ENCODE measurements around the gene SDF4. TPM values are rescaled to one million over a fixed set of nuclear protein-coding genes. Genes with fewer than 3 reads are reported as not detected.
A peak's percentile ranks its signal among the peaks of the same experiment; 100 is the strongest.

Gene SDF4
- total and polyA plus RNA-seq, 2 experiments from 2014 or later = 45.0 to 62.6 TPM

DNA sequence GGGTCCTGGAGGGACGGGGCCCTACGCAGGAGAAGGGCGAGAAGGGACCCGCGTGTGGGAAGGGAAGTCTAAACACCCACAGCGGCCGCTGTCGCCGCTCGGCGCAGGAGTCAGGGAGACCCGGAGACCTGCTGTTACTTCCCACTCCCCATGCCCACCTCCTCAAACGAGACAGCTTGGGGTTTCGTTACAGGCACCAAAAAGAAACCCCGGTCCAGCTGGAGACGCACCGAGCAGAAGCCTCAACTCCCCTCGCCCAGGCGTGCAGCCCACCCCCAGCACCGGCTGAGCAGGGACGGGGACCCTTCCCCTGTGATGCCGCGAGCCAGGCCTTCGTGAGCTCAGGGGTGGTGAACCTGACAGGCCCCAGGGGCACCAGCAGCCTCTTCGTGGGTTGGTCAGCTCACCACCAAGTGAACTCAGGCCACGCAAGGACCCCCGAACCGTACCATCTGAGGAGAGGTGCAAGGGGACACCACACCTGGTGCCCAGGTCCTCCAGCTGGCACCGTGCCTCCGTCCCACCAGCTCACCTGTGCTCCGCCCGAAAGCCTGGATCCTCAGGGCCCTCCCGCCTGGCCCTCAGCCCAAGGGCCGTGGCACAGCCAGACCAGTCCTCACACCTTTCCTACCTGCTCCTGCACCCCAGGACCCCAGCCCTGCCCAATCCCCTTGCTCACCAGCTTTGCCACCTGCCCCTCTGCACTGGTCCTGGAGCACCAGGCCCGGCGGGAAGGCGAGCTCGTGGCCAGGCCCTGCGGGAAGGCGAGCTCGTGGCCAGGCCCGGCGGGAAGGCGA lies 5.0 kb downstream of the SDF4 start (continued):
- TF ChIP-seq, protein P1, sequence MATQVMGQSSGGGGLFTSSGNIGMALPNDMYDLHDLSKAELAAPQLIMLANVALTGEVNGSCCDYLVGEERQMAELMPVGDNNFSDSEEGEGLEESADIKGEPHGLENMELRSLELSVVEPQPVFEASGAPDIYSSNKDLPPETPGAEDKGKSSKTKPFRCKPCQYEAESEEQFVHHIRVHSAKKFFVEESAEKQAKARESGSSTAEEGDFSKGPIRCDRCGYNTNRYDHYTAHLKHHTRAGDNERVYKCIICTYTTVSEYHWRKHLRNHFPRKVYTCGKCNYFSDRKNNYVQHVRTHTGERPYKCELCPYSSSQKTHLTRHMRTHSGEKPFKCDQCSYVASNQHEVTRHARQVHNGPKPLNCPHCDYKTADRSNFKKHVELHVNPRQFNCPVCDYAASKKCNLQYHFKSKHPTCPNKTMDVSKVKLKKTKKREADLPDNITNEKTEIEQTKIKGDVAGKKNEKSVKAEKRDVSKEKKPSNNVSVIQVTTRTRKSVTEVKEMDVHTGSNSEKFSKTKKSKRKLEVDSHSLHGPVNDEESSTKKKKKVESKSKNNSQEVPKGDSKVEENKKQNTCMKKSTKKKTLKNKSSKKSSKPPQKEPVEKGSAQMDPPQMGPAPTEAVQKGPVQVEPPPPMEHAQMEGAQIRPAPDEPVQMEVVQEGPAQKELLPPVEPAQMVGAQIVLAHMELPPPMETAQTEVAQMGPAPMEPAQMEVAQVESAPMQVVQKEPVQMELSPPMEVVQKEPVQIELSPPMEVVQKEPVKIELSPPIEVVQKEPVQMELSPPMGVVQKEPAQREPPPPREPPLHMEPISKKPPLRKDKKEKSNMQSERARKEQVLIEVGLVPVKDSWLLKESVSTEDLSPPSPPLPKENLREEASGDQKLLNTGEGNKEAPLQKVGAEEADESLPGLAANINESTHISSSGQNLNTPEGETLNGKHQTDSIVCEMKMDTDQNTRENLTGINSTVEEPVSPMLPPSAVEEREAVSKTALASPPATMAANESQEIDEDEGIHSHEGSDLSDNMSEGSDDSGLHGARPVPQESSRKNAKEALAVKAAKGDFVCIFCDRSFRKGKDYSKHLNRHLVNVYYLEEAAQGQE (IDR thresholded peaks at IDR 0.05; ENCODE audit: unreplicated experiment) = no peak
- TF ChIP-seq, protein P2, sequence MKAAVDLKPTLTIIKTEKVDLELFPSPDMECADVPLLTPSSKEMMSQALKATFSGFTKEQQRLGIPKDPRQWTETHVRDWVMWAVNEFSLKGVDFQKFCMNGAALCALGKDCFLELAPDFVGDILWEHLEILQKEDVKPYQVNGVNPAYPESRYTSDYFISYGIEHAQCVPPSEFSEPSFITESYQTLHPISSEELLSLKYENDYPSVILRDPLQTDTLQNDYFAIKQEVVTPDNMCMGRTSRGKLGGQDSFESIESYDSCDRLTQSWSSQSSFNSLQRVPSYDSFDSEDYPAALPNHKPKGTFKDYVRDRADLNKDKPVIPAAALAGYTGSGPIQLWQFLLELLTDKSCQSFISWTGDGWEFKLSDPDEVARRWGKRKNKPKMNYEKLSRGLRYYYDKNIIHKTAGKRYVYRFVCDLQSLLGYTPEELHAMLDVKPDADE (IDR thresholded peaks at IDR 0.05) = no peak

DNA sequence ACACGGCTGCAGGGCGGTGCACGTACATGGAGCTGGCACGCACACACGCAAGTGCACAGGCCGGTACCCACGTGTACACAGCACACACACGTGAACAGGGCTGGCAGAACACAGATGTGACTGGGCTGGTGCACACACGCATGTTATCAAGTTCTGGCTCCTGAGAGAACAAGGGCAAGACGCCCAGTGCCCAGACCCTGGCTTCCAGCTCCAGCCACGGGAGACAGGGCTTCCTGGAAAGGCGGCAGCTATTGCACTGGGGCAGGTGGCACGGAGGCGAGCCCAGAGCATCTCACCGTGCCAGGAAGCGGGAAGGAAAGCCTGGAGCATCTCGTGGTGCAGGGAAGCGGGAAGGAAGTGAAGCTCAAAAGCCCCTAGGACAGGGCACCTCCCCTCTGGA lies 5.9 kb downstream of the SDF4 start:
- peaks cover 9% of the 10 kb centered on the region for H3K27me3 Mint-ChIP-seq (ENCODE audit: insufficient read depth, low read depth, poor library complexity)
- no peak overlapping the region for H3K4me2 ChIP-seq
- peaks cover 3% of the 10 kb centered on the region for H3K4me1 ChIP-seq (ENCODE audit: insufficient read depth)
- 0 out of 2 replicates have a peak overlapping the region, but pooled peaks have one; percentile 4 for H3K27ac Mint-ChIP-seq
- 0 out of 2 replicates have a peak, but pooled peaks cover 4% of the 10 kb centered on the region for H3F3A ChIP-seq (replicated peaks; ENCODE audit: low read depth)
- DNase-seq (ENCODE audit: low spot score) = no peak
- H3K36me3 Mint-ChIP-seq (ENCODE audit: low read depth) = peaks cover 33% of the 10 kb centered on the region
- no peak overlapping the region for H3K4me3 Mint-ChIP-seq
- H3K4me1 Mint-ChIP-seq = peaks cover 4% of the 10 kb centered on the region
- peaks cover 3% of the 10 kb centered on the region; the same call in 1 of the 2 replicates for H3K36me3 ChIP-seq (ENCODE audit: insufficient read depth)
- no peaks in the 10 kb centered on the region for H3K27me3 ChIP-seq (ENCODE audit: insufficient read depth)
- peaks cover 5% of the 10 kb centered on the region; the same call in 1 of the 2 replicates for H4K20me1 ChIP-seq (replicated peaks; ENCODE audit: insufficient read depth)
- no peaks in the 10 kb centered on the region; the same call in 2 of the 3 replicates for H3K9me3 Mint-ChIP-seq
- no peak for ATAC-seq
- no peak overlapping the region for H3K27ac ChIP-seq (ENCODE audit: low read depth)
- H2AFZ ChIP-seq = no peak overlapping the region
- H3K4me3 ChIP-seq = no peak overlapping the region
- H3K79me2 ChIP-seq (replicated peaks; ENCODE audit: insufficient read depth) = peaks cover 27% of the 10 kb centered on the region
- no peaks in the 10 kb centered on the region for H3K9me2 ChIP-seq (ENCODE audit: insufficient read depth)
- TF ChIP-seq ZNF331 (CRISPR knock-in tag; IDR thresholded peaks at IDR 0.05; ENCODE audit: low read depth) = no peak
- no peak for TF ChIP-seq STAT1 (IDR thresholded peaks at IDR 0.05; ENCODE audit: unreplicated experiment)
- no peak for TF ChIP-seq NANOG (IDR thresholded peaks at IDR 0.05; ENCODE audit: borderline replicate concordance)
- TF ChIP-seq, protein P1 (IDR thresholded peaks at IDR 0.05; ENCODE audit: unreplicated experiment) = no peak
- TF ChIP-seq, protein P3, sequence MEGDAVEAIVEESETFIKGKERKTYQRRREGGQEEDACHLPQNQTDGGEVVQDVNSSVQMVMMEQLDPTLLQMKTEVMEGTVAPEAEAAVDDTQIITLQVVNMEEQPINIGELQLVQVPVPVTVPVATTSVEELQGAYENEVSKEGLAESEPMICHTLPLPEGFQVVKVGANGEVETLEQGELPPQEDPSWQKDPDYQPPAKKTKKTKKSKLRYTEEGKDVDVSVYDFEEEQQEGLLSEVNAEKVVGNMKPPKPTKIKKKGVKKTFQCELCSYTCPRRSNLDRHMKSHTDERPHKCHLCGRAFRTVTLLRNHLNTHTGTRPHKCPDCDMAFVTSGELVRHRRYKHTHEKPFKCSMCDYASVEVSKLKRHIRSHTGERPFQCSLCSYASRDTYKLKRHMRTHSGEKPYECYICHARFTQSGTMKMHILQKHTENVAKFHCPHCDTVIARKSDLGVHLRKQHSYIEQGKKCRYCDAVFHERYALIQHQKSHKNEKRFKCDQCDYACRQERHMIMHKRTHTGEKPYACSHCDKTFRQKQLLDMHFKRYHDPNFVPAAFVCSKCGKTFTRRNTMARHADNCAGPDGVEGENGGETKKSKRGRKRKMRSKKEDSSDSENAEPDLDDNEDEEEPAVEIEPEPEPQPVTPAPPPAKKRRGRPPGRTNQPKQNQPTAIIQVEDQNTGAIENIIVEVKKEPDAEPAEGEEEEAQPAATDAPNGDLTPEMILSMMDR (conservative IDR thresholded peaks at IDR 0.05; ENCODE audit: low read depth in 2 of 2) = no peak
- no peak for TF ChIP-seq CREB1 (CRISPR knock-in tag; IDR thresholded peaks at IDR 0.05; ENCODE audit: low read depth)
- no peak for TF ChIP-seq EZH2 (IDR thresholded peaks at IDR 0.05; ENCODE audit: low read depth, unreplicated experiment)
- TF ChIP-seq, protein P2 (IDR thresholded peaks at IDR 0.05) = no peak
